HEK293 (cell line): ENCODE data around the gene SCN3A.

ENCODE experiments used
- CTCF ChIA-PET: fragments of 350-600 bp; formaldehyde crosslinking; extraction: SDS; loops from one replicate; lab custom pipeline; 2021; ENCODE audit warnings: antibody characterized with exemption; lab: Yijun Ruan, JAX
- POLR2A ChIA-PET: fragments of 300-600 bp; formaldehyde crosslinking; extraction: SDS; loops from one replicate; lab custom pipeline; 2020; ENCODE audit warnings: antibody characterized with exemption, inconsistent platforms; lab: Yijun Ruan, JAX
- H3K27ac ChIP-seq: fragments of 200-500 bp; sonication (Bioruptor generic); 2 replicates; pipeline ENCODE4 v1.5.1; 2014; ENCODE audit warnings: low read depth, low read length, control low read depth, inconsistent platforms; ENCODE audit errors: extremely low read depth
- H3K36me3 ChIP-seq, 2 experiments: fragments of 200-500 bp in 1 of 2; sonication (Bioruptor generic) in 1 of 2; 1 replicate in 1 of 2; 2 replicates in 1 of 2; pipeline ENCODE4 v1.5.1; 2014 to 2017; ENCODE audit warnings: inconsistent platforms in 2 of 2, low read length in 2 of 2; ENCODE audit not compliant: control insufficient read depth in 2 of 2, insufficient read depth in 1 of 2
- H3K4me1 ChIP-seq: fragments of 200-500 bp; sonication (Bioruptor generic); 2 replicates; pipeline ENCODE4 v1.5.1; 2014; ENCODE audit warnings: mild to moderate bottlenecking, low read length, inconsistent platforms; ENCODE audit not compliant: control insufficient read depth, insufficient read depth
- H3K4me3 ChIP-seq: 2 replicates; pipeline ENCODE4 v1.5.1; 2011; ENCODE audit warnings: low read depth, mild to moderate bottlenecking, control low read depth, low read length, moderate library complexity
- H3K9me3 ChIP-seq: fragments of 200-500 bp; sonication (Bioruptor generic); 2 replicates; pipeline ENCODE4 v1.5.1; 2014; ENCODE audit warnings: low read depth, low read length, inconsistent platforms; ENCODE audit not compliant: control insufficient read depth, insufficient read depth
- HOXD13 ChIP-seq: sonication (generic); formaldehyde crosslinking; IDR thresholded peaks from 2 replicates; pipeline ENCODE4 v1.8.0; 2022; ENCODE audit warnings: missing genetic modification reagents, borderline replicate concordance
- MEIS1 ChIP-seq: sonication (generic); formaldehyde crosslinking; IDR thresholded peaks from 2 replicates; pipeline ENCODE4 v1.8.1; 2022; ENCODE audit warnings: missing genetic modification reagents, mild to moderate bottlenecking, borderline replicate concordance
- PRDM1 ChIP-seq: fragments of 450-650 bp; formaldehyde crosslinking; IDR thresholded peaks from 2 replicates; pipeline ENCODE4; 2016; ENCODE audit warnings: missing biosample characterization, missing genetic modification characterization
- SCRT1 ChIP-seq: fragments of 450-650 bp; formaldehyde crosslinking; IDR thresholded peaks from 2 replicates; pipeline ENCODE4 v1.5.1; 2016; ENCODE audit warnings: missing biosample characterization, missing genetic modification characterization, borderline replicate concordance
- TRIM28 ChIP-seq: IDR thresholded peaks from 2 replicates; pipeline ENCODE4 v1.6.1; 2011; ENCODE audit warnings: low read length, control low read depth, borderline replicate concordance
- YY2 ChIP-seq: fragments of 450-650 bp; formaldehyde crosslinking; IDR thresholded peaks from 2 replicates; pipeline ENCODE4 v1.5.1; 2016; ENCODE audit warnings: missing biosample characterization, missing genetic modification characterization
- ZFHX2 ChIP-seq: fragments of 450-650 bp; formaldehyde crosslinking; conservative IDR thresholded peaks from 2 replicates; pipeline ENCODE4 v1.5.1; 2016; ENCODE audit warnings: missing biosample characterization, missing genetic modification characterization
- ZNF239 ChIP-seq: fragments of 450-650 bp; formaldehyde crosslinking; IDR thresholded peaks from 2 replicates; pipeline ENCODE4 v1.5.1; 2016; ENCODE audit warnings: missing biosample characterization, missing genetic modification characterization
- ZNF24 ChIP-seq: fragments of 450-650 bp; formaldehyde crosslinking; IDR thresholded peaks from 2 replicates; pipeline ENCODE4 v1.5.1; 2016; ENCODE audit warnings: missing biosample characterization, missing genetic modification characterization
- ZNF311 ChIP-seq: fragments of 450-650 bp; formaldehyde crosslinking; IDR thresholded peaks from 2 replicates; pipeline ENCODE4 v1.5.1; 2017; ENCODE audit warnings: missing biosample characterization, missing genetic modification characterization, borderline replicate concordance
- ZNF394 ChIP-seq: fragments of 450-650 bp; formaldehyde crosslinking; IDR thresholded peaks from 2 replicates; pipeline ENCODE4 v1.5.1; 2016; ENCODE audit warnings: missing biosample characterization, missing genetic modification characterization, mild to moderate bottlenecking, moderate library complexity, borderline replicate concordance
- ZNF416 ChIP-seq: fragments of 450-650 bp; formaldehyde crosslinking; IDR thresholded peaks from 2 replicates; pipeline ENCODE4 v1.5.1; 2016; ENCODE audit warnings: missing biosample characterization, missing genetic modification characterization
- ZNF433 ChIP-seq: fragments of 450-650 bp; formaldehyde crosslinking; IDR thresholded peaks from 2 replicates; pipeline ENCODE4 v1.5.1; 2016; ENCODE audit warnings: missing biosample characterization, missing genetic modification characterization, low read depth
- ZNF529 ChIP-seq: fragments of 450-650 bp; formaldehyde crosslinking; IDR thresholded peaks from 2 replicates; pipeline ENCODE4 v1.5.1; 2017; ENCODE audit warnings: missing genetic modification characterization, missing biosample characterization; ENCODE audit not compliant: insufficient replicate concordance
- ZNF530 ChIP-seq: fragments of 450-650 bp; formaldehyde crosslinking; IDR thresholded peaks from 2 replicates; pipeline ENCODE4 v1.5.1; 2016; ENCODE audit warnings: low read depth, missing biosample characterization, missing genetic modification characterization
- ZNF629 ChIP-seq: fragments of 450-650 bp; formaldehyde crosslinking; IDR thresholded peaks from 2 replicates; pipeline ENCODE4 v1.5.1; 2017; ENCODE audit warnings: missing biosample characterization, missing genetic modification characterization
- ZNF707 ChIP-seq: fragments of 450-650 bp; formaldehyde crosslinking; IDR thresholded peaks from 2 replicates; pipeline ENCODE4 v1.5.1; 2016; ENCODE audit warnings: missing biosample characterization, missing genetic modification characterization
- ZNF785 ChIP-seq: fragments of 450-650 bp; formaldehyde crosslinking; IDR thresholded peaks from 2 replicates; pipeline ENCODE4 v1.5.1; 2016; ENCODE audit warnings: missing biosample characterization, missing genetic modification characterization
- ZNF843 ChIP-seq: fragments of 450-650 bp; formaldehyde crosslinking; IDR thresholded peaks from 2 replicates; pipeline ENCODE4 v1.5.1; 2016; ENCODE audit warnings: missing biosample characterization, missing genetic modification characterization
- ZSCAN30 ChIP-seq: fragments of 450-650 bp; IDR thresholded peaks from 2 replicates; pipeline ENCODE4 v1.5.1; 2018; ENCODE audit warnings: missing biosample characterization, mild to moderate bottlenecking, missing genetic modification characterization, moderate library complexity
- TF ChIP-seq, protein P1 (sequence below): fragments of 450-650 bp; formaldehyde crosslinking; IDR thresholded peaks from 2 replicates; pipeline ENCODE4 v1.5.1; 2016; ENCODE audit warnings: missing biosample characterization, missing genetic modification characterization
- TF ChIP-seq, protein P2 (sequence below): fragments of 450-650 bp; formaldehyde crosslinking; IDR thresholded peaks from 2 replicates; pipeline ENCODE4 v1.5.1; 2016; ENCODE audit warnings: missing biosample characterization, missing genetic modification characterization
- TF ChIP-seq, protein P3 (sequence below): fragments of 450-650 bp; formaldehyde crosslinking; IDR thresholded peaks from 2 replicates; pipeline ENCODE4 v1.5.1; 2016; ENCODE audit warnings: missing biosample characterization, missing genetic modification characterization
- TF ChIP-seq, protein P4 (sequence below): fragments of 450-650 bp; IDR thresholded peaks from 2 replicates; pipeline ENCODE4 v1.5.1; 2018; ENCODE audit warnings: missing biosample characterization, missing genetic modification characterization
- TF ChIP-seq, protein P5 (sequence below): fragments of 450-650 bp; formaldehyde crosslinking; IDR thresholded peaks from 2 replicates; pipeline ENCODE4 v1.5.1; 2017; ENCODE audit warnings: missing biosample characterization, missing genetic modification characterization

The SCN3A gene

DNA sequence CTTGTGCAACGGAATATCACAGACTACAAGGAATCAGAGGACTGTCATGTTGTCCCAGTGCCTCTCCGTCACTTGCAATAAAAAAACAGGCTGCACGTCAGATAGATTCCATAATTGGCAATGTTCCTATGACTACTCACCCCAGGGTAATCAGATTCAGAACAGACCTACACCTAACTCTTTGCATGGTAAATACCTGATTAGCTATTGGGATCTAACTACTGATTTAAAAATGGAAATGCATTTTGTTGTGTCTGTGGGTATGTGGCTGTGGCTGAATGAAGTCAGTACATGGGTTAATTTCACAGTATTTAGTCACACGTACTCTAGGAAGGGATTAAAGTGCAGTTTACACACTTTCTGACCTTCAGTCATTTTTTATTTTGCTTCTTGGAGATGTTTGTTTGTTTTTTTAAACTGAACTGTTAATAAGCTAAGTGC is 91.7 kb downstream of the SCN3A start:
- Histone ChIP-seq H3K4me3 (no peak overlapping the region), H3K36me3 (no peaks in the 10 kb centered on the region), H3K4me1 (peaks cover 5% of the 10 kb centered on the region; the same call in 1 of the 2 replicates), H3K27ac (no peak overlapping the region), H3K9me3 (no peaks in the 10 kb centered on the region)
- TF ChIP-seq ZNF239 (tag by site-specific recombination) (no peak), ZFHX2 (tag by site-specific recombination) (no peak), ZNF707 (tag by site-specific recombination) (no peak), TRIM28 (peak; percentile 53; the same call in 1 of the 2 replicates)
- TF ChIP-seq, protein P1, sequence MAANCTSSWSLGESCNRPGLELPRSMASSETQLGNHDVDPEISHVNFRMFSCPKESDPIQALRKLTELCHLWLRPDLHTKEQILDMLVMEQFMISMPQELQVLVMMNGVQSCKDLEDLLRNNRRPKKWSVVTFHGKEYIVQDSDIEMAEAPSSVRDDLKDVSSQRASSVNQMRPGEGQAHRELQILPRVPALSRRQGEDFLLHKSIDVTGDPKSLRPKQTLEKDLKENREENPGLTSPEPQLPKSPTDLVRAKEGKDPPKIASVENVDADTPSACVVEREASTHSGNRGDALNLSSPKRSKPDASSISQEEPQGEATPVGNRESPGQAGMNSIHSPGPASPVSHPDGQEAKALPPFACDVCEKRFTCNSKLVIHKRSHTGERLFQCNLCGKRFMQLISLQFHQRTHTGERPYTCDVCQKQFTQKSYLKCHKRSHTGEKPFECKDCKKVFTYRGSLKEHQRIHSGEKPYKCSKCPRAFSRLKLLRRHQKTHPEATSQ, result no peak
- POLR2A ChIA-PET, result no interaction called here
- CTCF ChIA-PET, result interaction anchor here (0.6 to 0.8 kb wide), 2 partner anchors 96 to 584 kb away, joined by 3 read pairs; no protein-coding TSS in a partner anchor

DNA sequence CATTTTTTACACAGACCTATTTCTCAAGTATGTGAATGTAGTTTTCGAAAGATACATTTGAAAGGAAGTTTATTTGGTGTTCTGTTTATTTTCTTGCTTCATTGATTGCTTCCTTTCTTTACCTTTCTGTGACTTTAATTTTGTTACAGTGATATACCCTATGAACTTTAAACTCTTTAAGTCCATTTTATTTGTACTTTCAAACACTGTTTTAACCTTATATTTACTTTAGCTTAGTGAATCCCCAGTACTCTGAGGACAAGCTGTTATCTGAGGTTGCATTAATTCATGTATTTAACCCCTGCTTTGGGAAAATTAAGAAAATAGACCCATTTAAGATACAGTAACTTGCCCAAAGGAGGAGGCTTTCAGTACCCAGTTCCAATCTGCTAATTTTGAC is 93.5 kb downstream of the SCN3A start:
- Histone ChIP-seq H3K36me3 (no peaks in the 10 kb centered on the region), H3K27ac (no peak overlapping the region), H3K4me1 (peaks cover 5% of the 10 kb centered on the region; the same call in 1 of the 2 replicates), H3K9me3 (no peaks in the 10 kb centered on the region), H3K4me3 (no peak overlapping the region)
- ChIA-PET CTCF (interaction anchor here (0.6 kb wide), 1 partner anchor 94 kb away, joined by 3 read pairs; no protein-coding TSS in a partner anchor), POLR2A (no interaction called here)
- TF ChIP-seq PRDM1 (tag by site-specific recombination) (no peak), ZNF843 (no peak), ZNF433 (tag by site-specific recombination) (no peak), ZNF394 (tag by site-specific recombination) (no peak), MEIS1 (CRISPR knock-in tag) (no peak), ZNF24 (tag by site-specific recombination) (no peak), HOXD13 (no peak), ZNF416 (tag by site-specific recombination) (no peak), ZNF785 (tag by site-specific recombination) (no peak), ZNF529 (no peak), ZNF530 (tag by site-specific recombination) (no peak), ZNF311 (tag by site-specific recombination) (no peak), SCRT1 (no peak), ZNF629 (tag by site-specific recombination) (no peak), YY2 (tag by site-specific recombination) (no peak), ZSCAN30 (no peak)
- TF ChIP-seq, protein P2, sequence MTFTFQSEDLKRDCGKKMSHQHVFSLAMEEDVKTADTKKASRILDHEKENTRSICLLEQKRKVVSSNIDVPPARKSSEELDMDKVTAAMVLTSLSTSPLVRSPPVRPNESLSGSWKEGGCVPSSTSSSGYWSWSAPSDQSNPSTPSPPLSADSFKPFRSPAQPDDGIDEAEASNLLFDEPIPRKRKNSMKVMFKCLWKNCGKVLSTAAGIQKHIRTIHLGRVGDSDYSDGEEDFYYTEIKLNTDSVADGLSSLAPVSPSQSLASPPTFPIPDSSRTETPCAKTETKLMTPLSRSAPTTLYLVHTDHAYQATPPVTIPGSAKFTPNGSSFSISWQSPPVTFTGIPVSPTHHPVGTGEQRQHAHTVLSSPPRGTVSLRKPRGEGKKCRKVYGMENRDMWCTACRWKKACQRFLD, result no peak
- TF ChIP-seq, protein P3, sequence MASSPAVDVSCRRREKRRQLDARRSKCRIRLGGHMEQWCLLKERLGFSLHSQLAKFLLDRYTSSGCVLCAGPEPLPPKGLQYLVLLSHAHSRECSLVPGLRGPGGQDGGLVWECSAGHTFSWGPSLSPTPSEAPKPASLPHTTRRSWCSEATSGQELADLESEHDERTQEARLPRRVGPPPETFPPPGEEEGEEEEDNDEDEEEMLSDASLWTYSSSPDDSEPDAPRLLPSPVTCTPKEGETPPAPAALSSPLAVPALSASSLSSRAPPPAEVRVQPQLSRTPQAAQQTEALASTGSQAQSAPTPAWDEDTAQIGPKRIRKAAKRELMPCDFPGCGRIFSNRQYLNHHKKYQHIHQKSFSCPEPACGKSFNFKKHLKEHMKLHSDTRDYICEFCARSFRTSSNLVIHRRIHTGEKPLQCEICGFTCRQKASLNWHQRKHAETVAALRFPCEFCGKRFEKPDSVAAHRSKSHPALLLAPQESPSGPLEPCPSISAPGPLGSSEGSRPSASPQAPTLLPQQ (tag by site-specific recombination), result no peak
- TF ChIP-seq, protein P4, sequence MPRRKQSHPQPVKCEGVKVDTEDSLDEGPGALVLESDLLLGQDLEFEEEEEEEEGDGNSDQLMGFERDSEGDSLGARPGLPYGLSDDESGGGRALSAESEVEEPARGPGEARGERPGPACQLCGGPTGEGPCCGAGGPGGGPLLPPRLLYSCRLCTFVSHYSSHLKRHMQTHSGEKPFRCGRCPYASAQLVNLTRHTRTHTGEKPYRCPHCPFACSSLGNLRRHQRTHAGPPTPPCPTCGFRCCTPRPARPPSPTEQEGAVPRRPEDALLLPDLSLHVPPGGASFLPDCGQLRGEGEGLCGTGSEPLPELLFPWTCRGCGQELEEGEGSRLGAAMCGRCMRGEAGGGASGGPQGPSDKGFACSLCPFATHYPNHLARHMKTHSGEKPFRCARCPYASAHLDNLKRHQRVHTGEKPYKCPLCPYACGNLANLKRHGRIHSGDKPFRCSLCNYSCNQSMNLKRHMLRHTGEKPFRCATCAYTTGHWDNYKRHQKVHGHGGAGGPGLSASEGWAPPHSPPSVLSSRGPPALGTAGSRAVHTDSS (tag by site-specific recombination), result no peak
- TF ChIP-seq, protein P5, sequence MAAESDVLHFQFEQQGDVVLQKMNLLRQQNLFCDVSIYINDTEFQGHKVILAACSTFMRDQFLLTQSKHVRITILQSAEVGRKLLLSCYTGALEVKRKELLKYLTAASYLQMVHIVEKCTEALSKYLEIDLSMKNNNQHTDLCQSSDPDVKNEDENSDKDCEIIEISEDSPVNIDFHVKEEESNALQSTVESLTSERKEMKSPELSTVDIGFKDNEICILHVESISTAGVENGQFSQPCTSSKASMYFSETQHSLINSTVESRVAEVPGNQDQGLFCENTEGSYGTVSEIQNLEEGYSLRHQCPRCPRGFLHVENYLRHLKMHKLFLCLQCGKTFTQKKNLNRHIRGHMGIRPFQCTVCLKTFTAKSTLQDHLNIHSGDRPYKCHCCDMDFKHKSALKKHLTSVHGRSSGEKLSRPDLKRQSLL (tag by site-specific recombination), result no peak
